Activated B cell treated with CpG ODN at 0.5 μM for 24 hours (primary cell): ENCODE data around the gene CTCFL. TPM values are rescaled to one million over a fixed set of nuclear protein-coding genes. Genes with fewer than 3 reads are reported as not detected.

Experiments
- ATAC-seq: fragments of 200-7000 bp; cut with Tn5 transposase; one replicate; pipeline ENCODE4 v1.10.0; 2021; ENCODE audit warnings: low read depth, mild to moderate bottlenecking, moderate library complexity
- CTCF ChIA-PET: fragments of 350-600 bp; sonication (Branson Sonifier 250); formaldehyde crosslinking; loops from one replicate; lab custom pipeline; 2021; ENCODE audit warnings: antibody characterized with exemption; lab: Charles Lee
- POLR2A ChIA-PET: fragments of 350-600 bp; sonication (Branson Sonifier 250); formaldehyde crosslinking; loops from one replicate; lab custom pipeline; 2021; ENCODE audit warnings: antibody characterized with exemption; lab: Charles Lee
- DNase-seq: peaks from one replicate; pipeline ENCODE4 v3.0.0; 2022
- H3K27ac Mint-ChIP-seq: one replicate; pipeline ENCODE4 v1.8.0; 2020; ENCODE audit warnings: mixed read lengths
- H3K27me3 Mint-ChIP-seq: one replicate; pipeline ENCODE4 v1.8.0; 2021; ENCODE audit warnings: mixed read lengths
- H3K36me3 Mint-ChIP-seq: one replicate; pipeline ENCODE4 v1.8.0; 2021; ENCODE audit warnings: low read depth, mixed read lengths
- H3K4me1 Mint-ChIP-seq: one replicate; pipeline ENCODE4 v1.8.0; 2021; ENCODE audit warnings: mixed read lengths
- H3K4me3 Mint-ChIP-seq: one replicate; pipeline ENCODE4 v1.8.0; 2020; ENCODE audit warnings: mild to moderate bottlenecking, mixed read lengths
- H3K9me3 Mint-ChIP-seq: one replicate; pipeline ENCODE4 v1.8.0; 2020; ENCODE audit warnings: mixed read lengths
- CTCF ChIP-seq: fragments of 200-600 bp; IDR thresholded peaks from one replicate; pipeline ENCODE4 v1.8.0; 2022; ENCODE audit warnings: antibody characterized with exemption, mild to moderate bottlenecking
- intact Hi-C: fragments of 100-400 bp; cut with micrococcal nuclease; formaldehyde crosslinking; loops from one replicate; pipeline ENCODE4 v1.15.1; 2024
- total RNA-seq: library from RNA; stranded (reverse); gene quantifications from 2 replicates; pipeline ENCODE4 v1.2.3, GENCODE V29; 2022

The CTCFL gene
- total RNA-seq, 1 donor from 2014 or later = not detected

DNA sequence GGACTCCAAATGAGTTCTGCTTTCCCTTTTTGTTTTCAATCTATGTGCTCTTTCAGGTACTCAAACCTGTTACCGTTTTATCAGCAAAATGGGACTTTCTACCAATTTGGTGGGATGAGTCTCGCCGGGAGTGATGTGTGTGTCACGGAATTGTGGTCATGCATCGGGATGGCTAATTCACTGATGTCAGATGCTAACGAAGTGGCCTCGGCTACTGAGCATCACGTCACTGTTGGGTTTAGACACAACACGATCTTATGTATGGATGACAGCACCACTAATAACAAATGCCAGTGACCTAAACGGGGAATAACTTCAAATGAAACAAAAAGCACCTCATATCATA lies 34.3 kb upstream of the CTCFL start:
- ATAC-seq = no peak
- H3K4me3 Mint-ChIP-seq = no peak overlapping the region
- POLR2A ChIA-PET = no interaction called here

GRCh38 chr20:57558614-57559288 lies 33.8 kb upstream of the CTCFL start:
- no peak overlapping the region for H3K4me3 Mint-ChIP-seq
- H3K27me3 Mint-ChIP-seq = peaks cover 34% of the 10 kb centered on the region
- DNase-seq = no peak
- no peaks in the 10 kb centered on the region for H3K4me1 Mint-ChIP-seq
- POLR2A ChIA-PET = no interaction called here
- no peak overlapping the region for H3K27ac Mint-ChIP-seq
- CTCF ChIA-PET = no interaction called here
- no peak for ATAC-seq
- intact Hi-C loops = no loop called here
- H3K36me3 Mint-ChIP-seq = no peaks in the 10 kb centered on the region
- no peaks in the 10 kb centered on the region for H3K9me3 Mint-ChIP-seq
- no peak for TF ChIP-seq CTCF

More for the DNA sequence above, 34.3 kb upstream of the CTCFL start:
- CTCF ChIA-PET = no interaction called here
- intact Hi-C loops = no loop called here
- Mint-ChIP-seq H3K27ac (no peak overlapping the region), H3K36me3 (no peaks in the 10 kb centered on the region), H3K27me3 (peaks cover 34% of the 10 kb centered on the region), H3K9me3 (no peaks in the 10 kb centered on the region), H3K4me1 (no peaks in the 10 kb centered on the region)
- DNase-seq = no peak
- no peak for TF ChIP-seq CTCF

GRCh38 chr20:57557926-57558613 lies 33.1 kb upstream of the CTCFL start:
- no peaks in the 10 kb centered on the region for H3K36me3 Mint-ChIP-seq
- H3K27me3 Mint-ChIP-seq = peaks cover 34% of the 10 kb centered on the region
- no peak overlapping the region for H3K27ac Mint-ChIP-seq
- H3K9me3 Mint-ChIP-seq = no peaks in the 10 kb centered on the region
- DNase-seq (no peak), ATAC-seq (no peak)
- no peak for TF ChIP-seq CTCF
- ChIA-PET POLR2A (no interaction called here), CTCF (no interaction called here)
- no peak overlapping the region for H3K4me3 Mint-ChIP-seq
- intact Hi-C loops = no loop called here
- no peaks in the 10 kb centered on the region for H3K4me1 Mint-ChIP-seq

GRCh38 chr20:57556980-57557274 lies 32.0 kb upstream of the CTCFL start:
- peaks cover 33% of the 10 kb centered on the region for H3K27me3 Mint-ChIP-seq
- H3K9me3 Mint-ChIP-seq = no peaks in the 10 kb centered on the region
- ATAC-seq (no peak), DNase-seq (no peak)
- POLR2A ChIA-PET = no interaction called here
- intact Hi-C loops = no loop called here
- no peaks in the 10 kb centered on the region for H3K4me1 Mint-ChIP-seq
- no peak overlapping the region for H3K27ac Mint-ChIP-seq
- CTCF ChIA-PET = no interaction called here
- no peaks in the 10 kb centered on the region for H3K36me3 Mint-ChIP-seq
- no peak overlapping the region for H3K4me3 Mint-ChIP-seq
- no peak for TF ChIP-seq CTCF

- no peak overlapping the region for H3K4me3 Mint-ChIP-seq
- intact Hi-C loops = no loop called here
- no peak for ATAC-seq
- CTCF ChIA-PET = no interaction called here
- no peaks in the 10 kb centered on the region for H3K4me1 Mint-ChIP-seq
- POLR2A ChIA-PET = no interaction called here
- peaks cover 26% of the 10 kb centered on the region for H3K27me3 Mint-ChIP-seq
- no peaks in the 10 kb centered on the region for H3K9me3 Mint-ChIP-seq
- no peak for DNase-seq
- H3K36me3 Mint-ChIP-seq = no peaks in the 10 kb centered on the region
- no peak for TF ChIP-seq CTCF
- no peak overlapping the region for H3K27ac Mint-ChIP-seq
These were observed 30.7 kb upstream of the CTCFL start for GRCh38 chr20:57555457-57556184.
